Peyer's patch (tissue), 4 donors: ENCODE data around the gene ZFYVE26. TPM values are rescaled to one million over a fixed set of nuclear protein-coding genes. Genes with fewer than 3 reads are reported as not detected.

Source experiments
- DNase-seq, 3 donors: peaks; one replicate each; pipeline ENCODE4 v3.0.0-alpha.2; 2017 to 2019
- H3K27ac ChIP-seq, 4 donors: fragments of 200-600 bp; sonication (generic); one replicate each; pipeline ENCODE4 v1.5.1; 2016 to 2019
- H3K27me3 ChIP-seq, 2 donors: fragments of 200-600 bp; sonication (generic); one replicate each; pipeline ENCODE4 v1.5.1; 2019
- H3K36me3 ChIP-seq, 3 donors: fragments of 200-600 bp; sonication (generic); one replicate each; pipeline ENCODE4 v1.5.1; 2016 to 2019
- H3K4me1 ChIP-seq, 4 donors: fragments of 200-600 bp; sonication (generic); one replicate each; pipeline ENCODE4 v1.5.1; 2016 to 2019
- H3K4me3 ChIP-seq, 4 donors: fragments of 200-600 bp; sonication (generic); 1 replicate in 3 of 4; 2 replicates in 1 of 4; pipeline ENCODE4 v1.5.1; 2016 to 2019; ENCODE audit warnings: mild to moderate bottlenecking in 1 of 4
- H3K9me3 ChIP-seq, 4 donors: fragments of 200-600 bp; sonication (generic); one replicate each; pipeline ENCODE4 v1.5.1; 2016 to 2019; ENCODE audit warnings: mild to moderate bottlenecking in 1 of 4
- CTCF ChIP-seq, 6 experiments: fragments of 450-650 bp in 4 of 6; fragments of 200-600 bp in 2 of 6; sonication (generic) in 1 of 6; IDR thresholded peaks; one replicate each; pipeline ENCODE4 v1.5.1; 2017 to 2019; ENCODE audit warnings: antibody characterized with exemption in 6 of 6, mild to moderate bottlenecking in 3 of 6, moderate library complexity in 1 of 6
- POLR2A ChIP-seq, 2 donors: fragments of 450-650 bp; IDR thresholded peaks; one replicate each; pipeline ENCODE4 v1.5.1; 2017; ENCODE audit warnings: antibody characterized with exemption in 2 of 2, mild to moderate bottlenecking in 2 of 2, moderate library complexity in 2 of 2
- total RNA-seq, 4 donors: library from RNA; depleted of rRNA; stranded (reverse); fragments of >200 nt; gene quantifications; one replicate each; pipeline ENCODE4 v1.1.0, GENCODE V29; 2016

The ZFYVE26 gene
- 10 to 100 TPM; 27.5 to 48.7 (median 42.6) TPM for total RNA-seq

GRCh38 chr14:67816326-67817002, at the start of gene ZFYVE26:
TSS of gene ZFYVE26 (minus strand) at chr14:67816590. CDS start at chr14:67815963, 627 bp downstream.
- H3K27me3 ChIP-seq: no peaks in the 10 kb centered on the region
- DNase-seq: peak; percentile 89 to 97 (median 95)
- peak within 1 kb of the TSS; percentile 66 to 78 (median 72) for H3K27ac ChIP-seq
- peaks cover 0 to 15% (median 0%) of the 10 kb centered on the region in 3 donors for H3K36me3 ChIP-seq
- H3K9me3 ChIP-seq: no peaks in the 10 kb centered on the region
- H3K4me3 ChIP-seq: peak within 1 kb of the TSS; percentile 53 to 76 (median 70)
- TF ChIP-seq CTCF (IDR thresholded peaks at IDR 0.05) (peak in 1 of 6 experiments; percentile 6), POLR2A (IDR thresholded peaks at IDR 0.05) (peak in 1 of 2 donors; percentile 56)
- H3K4me1 ChIP-seq: peaks cover 0 to 14% (median 1%) of the 10 kb centered on the region in 4 donors

- Histone ChIP-seq H3K27me3 (no peaks in the 10 kb centered on the region), H3K27ac (no peak overlapping the region), H3K4me3 (no peak overlapping the region), H3K36me3 (no peaks in the 10 kb centered on the region), H3K4me1 (no peaks in the 10 kb centered on the region), H3K9me3 (no peaks in the 10 kb centered on the region)
- TF ChIP-seq POLR2A (IDR thresholded peaks at IDR 0.05) (no peak), CTCF (IDR thresholded peaks at IDR 0.05) (no peak)
- DNase-seq: no peak
Observed at GRCh38 chr14:67863223-67863622, 46.8 kb upstream of the ZFYVE26 start.

- Histone ChIP-seq H3K36me3 (no peaks in the 10 kb centered on the region), H3K4me1 (no peaks in the 10 kb centered on the region), H3K4me3 (no peak overlapping the region), H3K9me3 (no peaks in the 10 kb centered on the region), H3K27me3 (no peaks in the 10 kb centered on the region), H3K27ac (no peak overlapping the region)
- no peak for DNase-seq
- TF ChIP-seq CTCF (IDR thresholded peaks at IDR 0.05) (no peak), POLR2A (IDR thresholded peaks at IDR 0.05) (no peak)
Observed at GRCh38 chr14:67859169-67859749, 42.9 kb upstream of the ZFYVE26 start.

GRCh38 chr14:67857778-67858350, 41.5 kb upstream of the ZFYVE26 start:
- no peaks in the 10 kb centered on the region for H3K36me3 ChIP-seq
- H3K27me3 ChIP-seq: no peaks in the 10 kb centered on the region
- no peak overlapping the region for H3K4me3 ChIP-seq
- no peak for DNase-seq
- H3K4me1 ChIP-seq: no peaks in the 10 kb centered on the region
- H3K9me3 ChIP-seq: no peaks in the 10 kb centered on the region
- H3K27ac ChIP-seq: no peak overlapping the region
- TF ChIP-seq POLR2A (IDR thresholded peaks at IDR 0.05) (no peak), CTCF (IDR thresholded peaks at IDR 0.05) (no peak)

- Histone ChIP-seq H3K27ac (no peak overlapping the region), H3K4me1 (no peaks in the 10 kb centered on the region), H3K4me3 (no peak overlapping the region), H3K9me3 (no peaks in the 10 kb centered on the region), H3K27me3 (no peaks in the 10 kb centered on the region), H3K36me3 (no peaks in the 10 kb centered on the region)
- TF ChIP-seq POLR2A (IDR thresholded peaks at IDR 0.05) (no peak), CTCF (IDR thresholded peaks at IDR 0.05) (no peak)
- DNase-seq: no peak
Observed at GRCh38 chr14:67856827-67857226, 40.4 kb upstream of the ZFYVE26 start.
